ENCODE measurements around the gene GOLGB1.

GOLGB1 gene

GRCh38 chr3:121665488-121665887 is 84.1 kb downstream of the GOLGB1 start:
- no peak for DNase-seq (ENCODE audit: low read depth)
- TF ChIP-seq CTCF (IDR thresholded peaks at IDR 0.05; ENCODE audit: low read length, missing control alignments) = no peak
- H3K4me3 ChIP-seq (replicated peaks; ENCODE audit: low read depth, low read length) = no peak overlapping the region

GRCh38 chr3:121663171-121663847 is 86.2 kb downstream of the GOLGB1 start:
- H3K4me3 ChIP-seq (replicated peaks; ENCODE audit: low read depth, low read length) = no peak overlapping the region
- TF ChIP-seq CTCF (IDR thresholded peaks at IDR 0.05; ENCODE audit: low read length, missing control alignments) = no peak
- no peak for DNase-seq (ENCODE audit: low read depth)

GRCh38 chr3:121662742-121663141 is 86.8 kb downstream of the GOLGB1 start:
- no peak for DNase-seq (ENCODE audit: low read depth)
- no peak for TF ChIP-seq CTCF (IDR thresholded peaks at IDR 0.05; ENCODE audit: low read length, missing control alignments)
- H3K4me3 ChIP-seq (replicated peaks; ENCODE audit: low read depth, low read length) = no peak overlapping the region

GRCh38 chr3:121661376-121661775 is 88.2 kb downstream of the GOLGB1 start:
- DNase-seq (ENCODE audit: low read depth) = no peak
- TF ChIP-seq CTCF (IDR thresholded peaks at IDR 0.05; ENCODE audit: low read length, missing control alignments) = no peak
- no peak overlapping the region for H3K4me3 ChIP-seq (replicated peaks; ENCODE audit: low read depth, low read length)

GRCh38 chr3:121660356-121661171 is 89.0 kb downstream of the GOLGB1 start, which contains the start of gene HCLS1:
Gene HCLS1 (minus strand): TSS chr3:121660903. CDS start chr3:121658347, 2,556 bp downstream.
- no peak for TF ChIP-seq CTCF (IDR thresholded peaks at IDR 0.05; ENCODE audit: low read length, missing control alignments)
- peak; percentile 33 for DNase-seq (ENCODE audit: low read depth)
- H3K4me3 ChIP-seq (replicated peaks; ENCODE audit: low read depth, low read length) = no peak within 1 kb of the TSS

GRCh38 chr3:121659586-121659985 is 90.0 kb downstream of the GOLGB1 start:
- no peak for TF ChIP-seq CTCF (IDR thresholded peaks at IDR 0.05; ENCODE audit: low read length, missing control alignments)
- H3K4me3 ChIP-seq (replicated peaks; ENCODE audit: low read depth, low read length) = no peak overlapping the region
- DNase-seq (ENCODE audit: low read depth) = no peak

Measured in fibroblast of pulmonary artery (primary cell).